Adipose tissue (tissue), 3 donors: ENCODE data around the gene EARS2. TPM values are rescaled to one million over a fixed set of nuclear protein-coding genes. Genes with fewer than 3 reads are reported as not detected.
"Not testable (repeated sequence)": the region's sequence is repeated elsewhere in the genome, so short reads cannot be mapped to it uniquely, and the experiment has no call there.

Experiments
- H3K27ac ChIP-seq: one replicate; pipeline ENCODE4 v1.5.1; 2013; ENCODE audit warnings: low read depth, low read length
- WGBS, 3 donors: extraction: QIAGEN DNeasy Blood & Tissue Kit; methylation state at CpG; one replicate each; pipeline ENCODE4 v1.1.7; 2013; 5-methylcytosine and 5-hydroxymethylcytosine counted together
- polyA plus RNA-seq, 3 donors: library from polyadenylated mRNA; stranded (reverse); fragments of 200-250 nt; gene quantifications; one replicate each; pipeline ENCODE4 v1.2.3, GENCODE V29; 2013
- donor health status: healthy with polysubstance abuse.
- donor health status: Bipolar disorder and iron deficiency.
- donor health status: healthy.

EARS2 gene
- polyA plus RNA-seq, 3 donors: 7.0 to 11.6 (median 9.0) TPM

DNA sequence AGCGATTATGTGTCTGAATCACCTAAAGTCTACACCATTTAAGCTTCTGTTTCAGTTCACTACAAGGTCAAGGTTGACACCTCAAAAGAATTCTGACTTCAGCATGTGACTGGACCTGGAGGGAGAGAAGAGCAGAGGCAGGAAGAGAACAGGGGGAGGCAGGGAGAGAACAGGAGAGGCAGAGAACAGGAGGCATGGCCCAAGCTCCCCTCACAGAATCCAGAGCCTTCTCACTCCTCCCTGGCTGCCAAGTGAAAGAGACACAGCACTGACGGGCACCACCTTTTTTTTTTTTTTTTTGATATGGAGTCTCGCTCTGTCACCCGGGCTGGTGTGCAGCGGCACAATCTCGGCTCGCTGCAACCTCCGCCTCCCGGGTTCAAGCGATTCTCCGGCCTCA, 58.3 kb downstream of the EARS2 start:
- H3K27ac ChIP-seq: no peak overlapping the region
- WGBS, 3 donors: 62 to 93% (median 89%) methylated on average over 10 to 11 of the region's 11 CpGs

DNA sequence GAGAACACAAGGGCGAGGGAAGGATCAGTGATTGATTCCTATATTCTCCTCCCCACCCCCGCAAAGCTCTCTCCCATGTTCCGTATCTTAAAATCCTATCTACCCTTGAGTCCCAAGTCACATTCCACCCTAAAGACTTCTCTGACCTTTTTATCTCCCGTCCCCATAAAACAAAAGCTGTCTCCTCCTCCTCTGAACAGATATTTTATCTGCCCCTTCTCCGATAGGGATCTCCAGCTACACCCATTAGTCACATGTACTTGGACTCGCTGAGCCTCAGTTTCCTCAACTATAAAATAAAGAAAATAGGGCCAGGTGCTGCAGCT, 59.6 kb downstream of the EARS2 start:
- no peak overlapping the region for H3K27ac ChIP-seq
- 66 to 85% (median 77%) methylated on average over 6 of the region's 6 CpGs for WGBS, 3 donors

GRCh38 chr16:23496821-23497542, 60.2 kb downstream of the EARS2 start:
- WGBS, 3 donors: 17 to 39% (median 34%) methylated on average over 12 of the region's 12 CpGs
- no peak overlapping the region for H3K27ac ChIP-seq

DNA sequence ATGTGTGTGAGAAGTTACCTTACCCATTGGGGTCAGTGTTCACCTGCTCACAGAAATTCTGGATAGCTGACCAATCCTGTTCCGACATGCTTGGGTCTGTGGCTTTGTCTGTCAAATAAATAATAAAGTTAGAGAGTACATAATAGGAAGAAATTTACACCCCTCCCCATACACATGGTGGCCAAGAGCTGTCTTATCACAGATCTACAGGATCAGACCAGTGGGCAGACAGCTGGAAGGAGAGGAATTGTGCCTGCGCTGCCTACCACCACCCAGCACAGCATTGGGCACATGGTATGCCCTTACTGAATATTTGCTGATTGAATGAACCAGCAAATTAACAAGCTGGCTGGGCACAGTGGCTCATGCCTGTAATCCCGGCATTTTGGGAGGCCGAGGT, 61.5 kb downstream of the EARS2 start:
- no peak overlapping the region for H3K27ac ChIP-seq
- WGBS, 3 donors: 92 to 99% (median 95%) methylated on average over 4 of the region's 4 CpGs

DNA sequence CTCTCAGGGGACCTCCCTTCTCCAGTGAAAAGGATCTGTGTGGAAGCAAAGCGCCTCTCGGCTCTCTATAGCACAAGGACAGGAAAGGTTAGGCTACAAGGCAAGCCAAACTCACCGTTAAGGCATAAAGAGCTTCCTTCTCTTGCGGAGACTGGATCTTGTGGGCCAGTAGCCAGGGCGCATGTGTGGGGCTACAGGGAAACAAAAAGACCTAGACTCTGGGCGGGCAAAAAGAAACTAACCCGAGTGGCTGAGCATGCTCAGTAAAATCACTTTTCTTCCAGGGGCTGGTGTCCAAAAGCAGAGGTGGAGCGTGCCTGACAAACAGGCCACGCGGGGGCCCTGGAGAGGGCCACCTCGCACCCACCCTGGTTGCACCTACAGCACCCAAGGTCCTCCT, 63.0 kb downstream of the EARS2 start:
- no peak overlapping the region for H3K27ac ChIP-seq
- whole genome bisulfite sequencing, 3 donors: 86 to 91% (median 87%) methylated on average over 11 of the region's 11 CpGs

DNA sequence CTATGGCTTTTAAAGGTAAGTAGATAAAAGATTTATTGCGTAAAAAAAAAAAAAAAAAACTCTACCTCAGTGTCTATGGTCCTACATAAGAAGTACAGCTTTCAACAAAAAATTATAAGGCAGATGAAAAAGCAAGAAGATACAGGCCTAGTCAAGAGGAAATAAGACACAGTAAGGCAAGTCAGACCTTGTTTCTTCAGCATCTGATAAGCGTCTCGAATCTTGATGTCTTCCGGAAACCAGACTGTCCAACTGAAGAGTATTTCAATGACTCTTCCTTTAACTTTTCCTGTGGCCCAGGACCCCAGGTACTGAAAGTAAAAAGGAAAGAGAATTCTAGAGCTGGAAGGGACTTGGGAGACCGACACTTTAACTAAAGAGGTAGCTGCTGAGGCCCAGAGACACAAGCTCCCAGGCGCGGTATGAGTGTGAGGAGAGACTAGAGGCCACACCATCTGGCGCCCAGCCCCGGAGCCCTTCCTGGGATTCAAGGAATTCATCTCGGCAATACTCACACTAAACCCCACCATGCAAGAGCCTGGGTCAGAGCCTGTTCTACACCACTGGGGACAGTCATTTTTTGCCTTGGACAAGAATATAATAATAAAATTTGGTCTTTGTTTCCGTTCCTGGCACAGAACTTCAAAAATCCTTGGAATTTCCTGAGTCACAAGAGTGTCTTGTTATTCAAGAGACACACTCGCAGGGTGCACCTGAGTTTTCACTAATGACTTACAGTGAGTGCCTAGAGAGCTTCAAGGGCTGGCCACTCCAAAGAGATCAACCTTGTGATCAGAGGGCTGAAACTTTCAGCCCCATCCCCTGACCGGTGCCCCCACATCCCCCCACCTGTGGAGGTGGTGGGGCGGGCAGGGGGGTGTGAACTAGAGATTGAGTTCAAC, 65.4 kb downstream of the EARS2 start:
- H3K27ac ChIP-seq: no peak overlapping the region
- WGBS, 3 donors: 79 to 84% (median 79%) methylated on average over 14 of the region's 14 CpGs

GRCh38 chr16:23486480-23486879, 70.7 kb downstream of the EARS2 start:
- 45 to 97% (median 95%) methylated on average over 5 of the region's 5 CpGs for WGBS, 3 donors
- H3K27ac ChIP-seq: no peak overlapping the region

DNA sequence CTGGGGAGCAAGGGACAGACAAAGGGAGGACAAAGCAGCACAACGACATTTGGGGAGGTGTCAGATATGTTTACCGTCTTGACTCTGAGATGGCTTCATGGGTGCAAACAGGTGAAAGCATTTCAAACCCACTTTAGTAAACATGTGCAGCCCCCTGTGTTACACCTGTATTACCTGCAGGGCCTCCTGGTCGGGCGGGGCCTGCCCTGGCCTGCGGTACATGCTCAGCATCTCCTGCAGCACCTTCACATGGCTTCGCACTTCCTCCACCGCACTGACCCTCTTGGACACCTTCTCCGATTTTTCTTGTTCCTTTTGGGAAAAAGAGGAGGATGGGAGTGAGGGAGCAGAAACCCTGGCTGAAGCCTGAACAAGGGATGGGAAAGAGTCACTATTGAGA, 71.3 kb downstream of the EARS2 start:
- no peak overlapping the region for H3K27ac ChIP-seq
- 93 to 96% (median 96%) methylated on average over 8 of the region's 8 CpGs for WGBS, 3 donors

DNA sequence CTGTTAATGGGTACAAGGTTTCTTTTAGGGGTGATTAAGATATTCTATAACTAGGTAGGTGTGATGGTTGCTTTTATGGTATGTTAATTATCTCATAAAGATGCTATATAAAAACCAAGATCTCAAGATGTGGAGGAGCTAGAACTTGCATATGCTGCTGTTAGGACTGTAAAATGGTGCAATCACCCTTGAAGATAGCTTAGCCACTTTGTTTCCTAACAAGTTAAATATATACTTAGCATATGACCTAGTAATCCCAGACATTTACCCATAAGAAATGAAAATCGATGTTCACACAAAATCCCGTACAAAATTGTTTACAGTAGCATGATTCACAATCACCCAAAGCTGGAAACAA, 71.9 kb downstream of the EARS2 start:
- no peak overlapping the region for H3K27ac ChIP-seq
- WGBS, 3 donors: 84 to 92% (median 88%) methylated on average over 2 of the region's 2 CpGs

DNA sequence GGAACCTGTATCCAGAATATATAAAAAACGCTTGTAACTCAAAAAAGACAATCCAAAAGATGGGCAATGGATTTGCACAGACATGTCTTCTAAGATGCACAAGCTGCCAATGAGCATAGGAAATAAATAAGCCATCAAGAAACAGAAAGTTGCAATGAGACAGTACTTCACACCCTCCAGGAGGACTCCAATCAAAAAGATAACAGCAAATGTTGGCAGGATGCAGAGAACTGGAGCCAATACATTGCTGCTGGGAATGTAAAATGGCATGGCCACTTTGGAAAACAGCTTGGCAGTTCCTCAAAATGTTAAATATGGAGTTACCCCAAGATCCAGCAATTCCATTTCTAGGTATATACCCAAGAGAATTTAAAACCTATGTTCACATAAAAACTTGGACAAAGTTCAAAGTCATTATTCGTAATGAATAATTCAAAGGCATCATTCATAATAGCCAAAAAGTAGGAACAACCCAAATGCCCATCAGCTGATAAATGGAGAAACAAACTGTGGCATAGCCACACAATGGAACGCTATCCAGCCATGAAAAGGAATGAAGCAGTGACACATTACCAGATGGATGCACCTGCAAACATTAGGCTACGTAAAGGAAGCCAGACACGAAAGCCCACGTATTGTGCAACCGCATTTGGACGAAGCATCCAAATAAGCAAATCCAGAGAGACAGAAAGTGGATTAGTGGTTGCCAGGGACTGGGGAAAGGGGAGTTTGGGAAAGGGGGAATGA, 72.5 kb downstream of the EARS2 start:
- 73 to 88% (median 77%) methylated on average over 8 of the region's 8 CpGs for WGBS, 3 donors

GRCh38 chr16:23483492-23483891, 73.7 kb downstream of the EARS2 start:
- WGBS, 3 donors: 94 to 96% (median 96%) methylated on average over 8 of the region's 8 CpGs
- not testable (repeated sequence) for H3K27ac ChIP-seq

More for the DNA sequence above, 72.5 kb downstream of the EARS2 start:
- no peak overlapping the region for H3K27ac ChIP-seq

DNA sequence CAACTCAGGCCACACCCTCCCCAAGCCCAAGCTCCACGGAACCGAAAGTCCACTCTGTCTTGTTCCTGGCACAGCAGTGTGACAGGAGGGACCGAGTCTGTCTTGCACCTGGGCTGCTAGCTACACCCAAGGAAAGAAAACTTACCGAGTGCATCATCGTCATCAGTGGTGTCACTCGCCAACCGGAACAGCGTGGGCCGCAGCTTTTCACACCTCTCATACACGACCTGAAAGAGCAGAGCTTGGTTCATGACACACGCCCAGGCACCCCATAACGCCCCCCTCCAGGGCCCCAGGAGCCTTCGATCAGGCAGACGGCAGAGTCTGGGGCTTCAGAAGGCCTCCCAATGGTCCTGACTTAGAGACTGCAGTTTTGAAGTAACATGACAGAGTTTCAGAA, 74.4 kb downstream of the EARS2 start:
- WGBS, 3 donors: 87 to 92% (median 90%) methylated on average over 14 of the region's 14 CpGs
- H3K27ac ChIP-seq: no peak overlapping the region

DNA sequence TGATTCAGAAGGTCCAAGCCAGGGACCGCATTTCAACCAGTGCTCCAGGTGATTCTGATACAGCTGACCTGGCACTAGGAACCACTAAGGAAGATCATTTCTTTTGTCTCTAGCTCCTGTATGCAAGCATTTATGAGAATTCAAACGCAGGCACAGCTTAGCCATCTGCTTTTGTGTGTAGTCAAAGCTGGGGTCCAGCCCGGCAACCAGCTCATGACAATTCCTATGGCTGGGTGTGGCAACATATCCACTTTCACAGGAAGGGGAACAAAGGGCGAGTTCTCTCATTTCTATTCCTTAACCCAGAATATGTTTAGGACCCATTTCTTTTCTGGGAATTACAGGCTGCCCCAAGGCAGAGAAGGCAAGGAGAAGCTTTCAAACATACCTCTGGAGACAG, 76.9 kb downstream of the EARS2 start:
- H3K27ac ChIP-seq: no peak overlapping the region
- 82 to 91% (median 84%) methylated on average over 4 of the region's 4 CpGs for WGBS, 3 donors

DNA sequence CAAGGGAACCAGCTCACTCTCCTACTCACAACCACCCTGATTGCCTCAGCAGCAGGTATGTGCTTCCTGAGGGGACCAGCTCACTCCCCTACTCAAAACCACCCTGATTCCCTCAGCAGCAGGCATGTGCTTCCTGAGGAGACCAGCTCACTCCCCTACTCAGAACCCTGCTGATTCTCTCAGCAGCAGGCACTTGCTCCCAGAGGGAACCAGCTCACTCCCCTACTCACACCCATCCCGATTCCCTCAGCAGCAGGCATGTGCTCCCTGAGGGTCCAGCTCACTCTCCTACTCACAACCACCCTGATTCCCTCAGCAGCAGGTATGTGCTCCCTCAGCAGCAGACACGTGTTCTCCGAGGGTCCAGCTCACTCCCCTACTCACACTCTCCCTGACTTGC, 78.0 kb downstream of the EARS2 start:
- 88 to 97% (median 91%) methylated on average over 3 of the region's 3 CpGs for WGBS, 3 donors
- no peak overlapping the region for H3K27ac ChIP-seq

GRCh38 chr16:23478566-23478965, 78.6 kb downstream of the EARS2 start:
- WGBS, 3 donors: 92 to 99% (median 96%) methylated on average over 3 of the region's 3 CpGs

DNA sequence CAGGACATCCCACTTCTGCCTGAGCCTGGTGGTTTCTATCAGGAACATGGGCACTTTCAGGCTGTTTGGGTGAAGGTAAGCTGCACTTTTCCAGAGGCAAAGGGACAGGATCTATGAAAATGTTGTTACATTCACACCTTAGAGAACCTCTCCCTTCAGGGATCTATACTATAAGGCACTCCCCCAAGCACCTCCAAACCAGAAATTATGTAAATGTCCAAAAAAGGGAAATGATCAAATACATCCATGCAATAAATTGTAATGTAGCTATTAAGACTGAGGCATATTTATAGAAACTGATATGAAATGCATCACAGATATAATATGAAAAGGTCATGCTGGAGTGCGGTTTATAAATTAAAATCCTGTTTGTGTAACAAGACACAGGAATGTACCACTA, 80.9 kb downstream of the EARS2 start:
- H3K27ac ChIP-seq: no peak overlapping the region
- WGBS, 3 donors: 91 to 96% (median 95%) methylated on average over 1 of the region's 1 CpG

More at GRCh38 chr16:23478566-23478965, 78.6 kb downstream of the EARS2 start:
- no peak overlapping the region for H3K27ac ChIP-seq
